ENCODE measurements around the gene GSK3B. TPM values are rescaled to one million over a fixed set of nuclear protein-coding genes. Genes with fewer than 3 reads are reported as not detected.

GSK3B gene
- total and polyA plus RNA-seq, 10 of the 15 experiments (the other 5 are each of a cell fraction or from before 2014, with no cell fraction given): 8.5 to 49.8 (median 25.5) TPM

GRCh38 chr3:120090422-120090821 lies 3.8 kb downstream of the GSK3B start (continued):
- TF ChIP-seq, protein P1, sequence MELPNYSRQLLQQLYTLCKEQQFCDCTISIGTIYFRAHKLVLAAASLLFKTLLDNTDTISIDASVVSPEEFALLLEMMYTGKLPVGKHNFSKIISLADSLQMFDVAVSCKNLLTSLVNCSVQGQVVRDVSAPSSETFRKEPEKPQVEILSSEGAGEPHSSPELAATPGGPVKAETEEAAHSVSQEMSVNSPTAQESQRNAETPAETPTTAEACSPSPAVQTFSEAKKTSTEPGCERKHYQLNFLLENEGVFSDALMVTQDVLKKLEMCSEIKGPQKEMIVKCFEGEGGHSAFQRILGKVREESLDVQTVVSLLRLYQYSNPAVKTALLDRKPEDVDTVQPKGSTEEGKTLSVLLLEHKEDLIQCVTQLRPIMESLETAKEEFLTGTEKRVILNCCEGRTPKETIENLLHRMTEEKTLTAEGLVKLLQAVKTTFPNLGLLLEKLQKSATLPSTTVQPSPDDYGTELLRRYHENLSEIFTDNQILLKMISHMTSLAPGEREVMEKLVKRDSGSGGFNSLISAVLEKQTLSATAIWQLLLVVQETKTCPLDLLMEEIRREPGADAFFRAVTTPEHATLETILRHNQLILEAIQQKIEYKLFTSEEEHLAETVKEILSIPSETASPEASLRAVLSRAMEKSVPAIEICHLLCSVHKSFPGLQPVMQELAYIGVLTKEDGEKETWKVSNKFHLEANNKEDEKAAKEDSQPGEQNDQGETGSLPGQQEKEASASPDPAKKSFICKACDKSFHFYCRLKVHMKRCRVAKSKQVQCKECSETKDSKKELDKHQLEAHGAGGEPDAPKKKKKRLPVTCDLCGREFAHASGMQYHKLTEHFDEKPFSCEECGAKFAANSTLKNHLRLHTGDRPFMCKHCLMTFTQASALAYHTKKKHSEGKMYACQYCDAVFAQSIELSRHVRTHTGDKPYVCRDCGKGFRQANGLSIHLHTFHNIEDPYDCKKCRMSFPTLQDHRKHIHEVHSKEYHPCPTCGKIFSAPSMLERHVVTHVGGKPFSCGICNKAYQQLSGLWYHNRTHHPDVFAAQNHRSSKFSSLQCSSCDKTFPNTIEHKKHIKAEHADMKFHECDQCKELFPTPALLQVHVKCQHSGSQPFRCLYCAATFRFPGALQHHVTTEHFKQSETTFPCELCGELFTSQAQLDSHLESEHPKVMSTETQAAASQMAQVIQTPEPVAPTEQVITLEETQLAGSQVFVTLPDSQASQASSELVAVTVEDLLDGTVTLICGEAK (IDR thresholded peaks at IDR 0.05; ENCODE audit: borderline replicate concordance): no peak

DNA sequence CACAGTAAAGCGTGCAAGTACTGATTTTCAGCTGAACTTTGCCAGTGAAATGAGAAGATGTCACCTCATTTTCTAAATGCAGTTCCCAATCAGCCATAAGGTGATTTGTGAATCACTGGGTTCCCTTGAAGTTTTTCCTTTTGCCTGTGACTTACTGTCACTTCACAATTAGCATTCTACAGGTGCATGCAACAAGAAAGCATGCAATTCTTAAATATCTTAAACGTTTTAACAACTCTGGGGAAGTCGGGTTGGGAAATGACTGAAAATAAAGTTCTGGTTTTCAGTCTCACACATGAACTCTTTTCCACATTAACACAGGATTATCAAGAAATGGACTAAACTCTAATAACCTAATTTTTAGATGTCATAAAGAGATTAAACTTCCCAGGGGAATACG lies 5.2 kb downstream of the GSK3B start:
- 59% methylated on average over 4 of the region's 4 CpGs for WGBS (ENCODE audit: insufficient coverage, insufficient replicate concordance, low lambda C conversion rate, missing lambda C conversion rate)
- Histone ChIP-seq H3K36me3 (ENCODE audit: control insufficient read depth in 2 of 2, insufficient read depth in 2 of 2, low read length in 1 of 2) (no peaks in the 10 kb centered on the region; a peak in 1 of 4 replicates), H3K9ac (ENCODE audit: control insufficient read depth, insufficient read depth, low read length) (peak overlapping the region; percentile 21; the same call in 1 of the 2 replicates), H3K27ac (ENCODE audit: control insufficient read depth, insufficient read depth) (no peak overlapping the region), H3K4me3 (peak overlapping the region; percentile 58), H2AFZ (ENCODE audit: control insufficient read depth, low read depth, low read length) (no peak overlapping the region), H3K79me2 (ENCODE audit: control insufficient read depth, insufficient read depth, low read length) (peaks cover 100% of the 10 kb centered on the region), H3K27me3 (replicated peaks in 1 of 2; ENCODE audit: control insufficient read depth in 2 of 2, insufficient read depth in 2 of 2, low read length in 1 of 2) (no peaks in the 10 kb centered on the region), H4K20me1 (ENCODE audit: control insufficient read depth, insufficient read depth) (peaks cover 4% of the 10 kb centered on the region), H3K4me1 (ENCODE audit: control insufficient read depth, insufficient read depth, low read length) (no peaks in the 10 kb centered on the region; the same call in 1 of the 2 replicates), H3K4me2 (ENCODE audit: control insufficient read depth, insufficient read depth) (peak overlapping the region; percentile 76), H3K9me3 (replicated peaks; ENCODE audit: control insufficient read depth, insufficient read depth, low read length) (no peaks in the 10 kb centered on the region; the same call in 1 of the 3 replicates)
- ChIA-PET CTCF (interaction anchor here (1.1 to 1.6 kb wide), 2 partner anchors 30 to 197 kb away, joined by 3 to 4 read pairs; no protein-coding TSS in a partner anchor), POLR2A (no interaction called here), SMC1A (ENCODE audit: uncharacterized antibody, unreplicated experiment) (interaction anchor here (0.8 to 1.9 kb wide), 5 partner anchors 36 to 197 kb away, joined by 3 to 7 read pairs (median 4); no protein-coding TSS in a partner anchor), RAD21 (ENCODE audit: unreplicated experiment) (interaction anchor here (1.0 to 1.3 kb wide), 2 partner anchors 14 to 149 kb away, joined by 3 read pairs; no protein-coding TSS in a partner anchor)
- in situ Hi-C loops (cut with MboI) (no loop called here), intact Hi-C loops (cut with micrococcal nuclease; ENCODE audit: unreplicated experiment) (no loop called here)
- no peak for DNase-seq (ENCODE audit: low read depth, low spot score)
- FAIRE-seq: no peak
- no TSS peak for BruUV-seq (replicated peaks)
- ATAC-seq: no peak; the same call in 2 of the 3 replicates
- TF ChIP-seq BMI1 (IDR thresholded peaks at IDR 0.05; ENCODE audit: borderline replicate concordance): no peak
- TF ChIP-seq KLF5 (IDR thresholded peaks at IDR 0.05; ENCODE audit: partially characterized antibody): no peak
- TF ChIP-seq, protein P2, sequence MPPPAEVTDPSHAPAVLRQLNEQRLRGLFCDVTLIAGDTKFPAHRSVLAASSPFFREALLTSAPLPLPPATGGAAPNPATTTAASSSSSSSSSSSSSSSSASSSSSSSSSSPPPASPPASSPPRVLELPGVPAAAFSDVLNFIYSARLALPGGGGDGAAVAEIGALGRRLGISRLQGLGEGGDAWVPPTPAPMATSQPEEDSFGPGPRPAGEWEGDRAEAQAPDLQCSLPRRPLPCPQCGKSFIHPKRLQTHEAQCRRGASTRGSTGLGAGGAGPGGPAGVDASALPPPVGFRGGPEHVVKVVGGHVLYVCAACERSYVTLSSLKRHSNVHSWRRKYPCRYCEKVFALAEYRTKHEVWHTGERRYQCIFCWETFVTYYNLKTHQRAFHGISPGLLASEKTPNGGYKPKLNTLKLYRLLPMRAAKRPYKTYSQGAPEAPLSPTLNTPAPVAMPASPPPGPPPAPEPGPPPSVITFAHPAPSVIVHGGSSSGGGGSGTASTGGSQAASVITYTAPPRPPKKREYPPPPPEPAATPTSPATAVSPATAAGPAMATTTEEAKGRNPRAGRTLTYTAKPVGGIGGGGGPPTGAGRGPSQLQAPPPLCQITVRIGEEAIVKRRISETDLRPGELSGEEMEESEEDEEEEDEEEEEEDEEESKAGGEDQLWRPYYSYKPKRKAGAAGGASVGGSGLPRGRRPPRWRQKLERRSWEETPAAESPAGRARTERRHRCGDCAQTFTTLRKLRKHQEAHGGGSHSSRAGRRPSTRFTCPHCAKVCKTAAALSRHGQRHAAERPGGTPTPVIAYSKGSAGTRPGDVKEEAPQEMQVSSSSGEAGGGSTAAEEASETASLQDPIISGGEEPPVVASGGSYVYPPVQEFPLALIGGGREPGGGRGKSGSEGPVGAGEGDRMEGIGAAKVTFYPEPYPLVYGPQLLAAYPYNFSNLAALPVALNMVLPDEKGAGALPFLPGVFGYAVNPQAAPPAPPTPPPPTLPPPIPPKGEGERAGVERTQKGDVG (CRISPR knock-in tag; IDR thresholded peaks at IDR 0.05): no peak
- TF ChIP-seq GABPA (IDR thresholded peaks at IDR 0.05; ENCODE audit: low read depth): no peak
- TF ChIP-seq TBL1XR1 (IDR thresholded peaks at IDR 0.05; ENCODE audit: low read depth, low read length): no peak
- TF ChIP-seq, protein P3, sequence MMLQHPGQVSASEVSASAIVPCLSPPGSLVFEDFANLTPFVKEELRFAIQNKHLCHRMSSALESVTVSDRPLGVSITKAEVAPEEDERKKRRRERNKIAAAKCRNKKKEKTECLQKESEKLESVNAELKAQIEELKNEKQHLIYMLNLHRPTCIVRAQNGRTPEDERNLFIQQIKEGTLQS (IDR thresholded peaks at IDR 0.05; ENCODE audit: borderline replicate concordance, extremely low read depth, low read depth, low read length): no peak
- TF ChIP-seq, protein P4, sequence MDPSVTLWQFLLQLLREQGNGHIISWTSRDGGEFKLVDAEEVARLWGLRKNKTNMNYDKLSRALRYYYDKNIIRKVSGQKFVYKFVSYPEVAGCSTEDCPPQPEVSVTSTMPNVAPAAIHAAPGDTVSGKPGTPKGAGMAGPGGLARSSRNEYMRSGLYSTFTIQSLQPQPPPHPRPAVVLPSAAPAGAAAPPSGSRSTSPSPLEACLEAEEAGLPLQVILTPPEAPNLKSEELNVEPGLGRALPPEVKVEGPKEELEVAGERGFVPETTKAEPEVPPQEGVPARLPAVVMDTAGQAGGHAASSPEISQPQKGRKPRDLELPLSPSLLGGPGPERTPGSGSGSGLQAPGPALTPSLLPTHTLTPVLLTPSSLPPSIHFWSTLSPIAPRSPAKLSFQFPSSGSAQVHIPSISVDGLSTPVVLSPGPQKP (IDR thresholded peaks at IDR 0.05; ENCODE audit: low read depth, low read length): no peak
- TF ChIP-seq MYB (IDR thresholded peaks at IDR 0.05; ENCODE audit: borderline replicate concordance, low read depth, low read length): no peak
- no peak for TF ChIP-seq SPI1 (IDR thresholded peaks at IDR 0.05; ENCODE audit: borderline replicate concordance, insufficient read depth, low read depth, low read length)
- TF ChIP-seq POU2F2 (IDR thresholded peaks at IDR 0.05; ENCODE audit: borderline replicate concordance, low read depth, low read length): no peak
- TF ChIP-seq POLR2A (IDR thresholded peaks at IDR 0.05; ENCODE audit: low read depth, low read length): no peak
- TF ChIP-seq TCF3 (IDR thresholded peaks at IDR 0.05; ENCODE audit: borderline replicate concordance, insufficient read depth, low read depth, low read length): no peak
- no peak for TF ChIP-seq ZSCAN29 (IDR thresholded peaks at IDR 0.05)
